GM21717 (cell line): Measurements from ENCODE around the gene MSRB2.

Experiments
- ATAC-seq: cut with Tn5 transposase; IDR thresholded peaks from one replicate; pipeline ENCODE4 v1.9.1; 2021; ENCODE audit warnings: mild to moderate bottlenecking, moderate library complexity; ENCODE audit not compliant: unreplicated experiment

MSRB2 gene

GRCh38 chr10:23171232-23171876 is 76.0 kb downstream of the MSRB2 start:
- no peak for ATAC-seq
